Tibial nerve (tissue), 4 donors: Measurements from ENCODE around the gene CCDC3. TPM values are rescaled to one million over a fixed set of nuclear protein-coding genes. Genes with fewer than 3 reads are reported as not detected.

Experiments used
- DNase-seq, 2 donors: peaks; one replicate each; pipeline ENCODE4 v3.0.0-alpha.2; 2019; ENCODE audit warnings: low spot score in 2 of 2
- H3K27ac ChIP-seq, 4 donors: fragments of 200-600 bp; sonication (generic) in 3 of 4; one replicate each; pipeline ENCODE4 v1.5.1; 2017 to 2019; ENCODE audit warnings: mild to moderate bottlenecking in 1 of 4
- H3K27me3 ChIP-seq, 2 donors: fragments of 200-600 bp; sonication (generic) in 1 of 2; one replicate each; pipeline versions ENCODE4 v1.5.1 to v1.6.0; 2017 to 2019
- H3K36me3 ChIP-seq, 3 donors: fragments of 200-600 bp; sonication (generic); one replicate each; pipeline ENCODE4 v1.5.1; 2018 to 2019
- H3K4me1 ChIP-seq, 4 donors: fragments of 200-600 bp; sonication (generic) in 3 of 4; one replicate each; pipeline ENCODE4 v1.5.1; 2017 to 2019
- H3K4me3 ChIP-seq, 4 donors: fragments of 200-600 bp; sonication (generic) in 3 of 4; one replicate each; pipeline ENCODE4 v1.5.1; 2017 to 2019; ENCODE audit warnings: mild to moderate bottlenecking in 1 of 4, moderate library complexity in 1 of 4
- H3K9me3 ChIP-seq, 4 donors: fragments of 200-600 bp; sonication (generic) in 3 of 4; one replicate each; pipeline ENCODE4 v1.5.1; 2017 to 2019
- EP300 ChIP-seq, 2 donors: sonication (generic); formaldehyde crosslinking; IDR thresholded peaks; one replicate each; pipeline ENCODE4 v1.6.1; 2017; ENCODE audit warnings: antibody characterized with exemption in 2 of 2, mild to moderate bottlenecking in 1 of 2
- POLR2A ChIP-seq, 2 donors: fragments of 450-650 bp; IDR thresholded peaks; one replicate each; pipeline ENCODE4 v1.6.1; 2017; ENCODE audit warnings: antibody characterized with exemption in 2 of 2, mild to moderate bottlenecking in 2 of 2, moderate library complexity in 2 of 2
- WGBS, 2 donors: methylation state at CpG; one replicate each; pipeline ENCODE4 v1.1.5; 2018; 5-methylcytosine and 5-hydroxymethylcytosine counted together
- total RNA-seq, 4 donors: library from RNA; depleted of rRNA; stranded (reverse); fragments of >200 nt; gene quantifications; one replicate each; pipeline ENCODE4 v1.1.0, GENCODE V29; 2016
- TF ChIP-seq, protein P1 (sequence below), 5 experiments: fragments of 200-600 bp in 3 of 5; fragments of 450-650 bp in 2 of 5; sonication (generic) in 3 of 5; IDR thresholded peaks; one replicate each; pipeline ENCODE4 v1.5.1; 2016 to 2019; ENCODE audit warnings: antibody characterized with exemption in 5 of 5, mild to moderate bottlenecking in 3 of 5, moderate library complexity in 2 of 5

The CCDC3 gene
- total RNA-seq, 4 donors from 2014 or later: 73.2 to 188 (median 149) TPM

GRCh38 chr10:12890958-12891357 is 110.6 kb downstream of the CCDC3 start:
- H3K27me3 ChIP-seq: no peaks in the 10 kb centered on the region
- WGBS, 2 donors: 49 to 56% methylated on average over 3 of the region's 3 CpGs
- TF ChIP-seq POLR2A (IDR thresholded peaks at IDR 0.05): no peak
- no peak for TF ChIP-seq EP300 (IDR thresholded peaks at IDR 0.05)
- TF ChIP-seq, protein P1, sequence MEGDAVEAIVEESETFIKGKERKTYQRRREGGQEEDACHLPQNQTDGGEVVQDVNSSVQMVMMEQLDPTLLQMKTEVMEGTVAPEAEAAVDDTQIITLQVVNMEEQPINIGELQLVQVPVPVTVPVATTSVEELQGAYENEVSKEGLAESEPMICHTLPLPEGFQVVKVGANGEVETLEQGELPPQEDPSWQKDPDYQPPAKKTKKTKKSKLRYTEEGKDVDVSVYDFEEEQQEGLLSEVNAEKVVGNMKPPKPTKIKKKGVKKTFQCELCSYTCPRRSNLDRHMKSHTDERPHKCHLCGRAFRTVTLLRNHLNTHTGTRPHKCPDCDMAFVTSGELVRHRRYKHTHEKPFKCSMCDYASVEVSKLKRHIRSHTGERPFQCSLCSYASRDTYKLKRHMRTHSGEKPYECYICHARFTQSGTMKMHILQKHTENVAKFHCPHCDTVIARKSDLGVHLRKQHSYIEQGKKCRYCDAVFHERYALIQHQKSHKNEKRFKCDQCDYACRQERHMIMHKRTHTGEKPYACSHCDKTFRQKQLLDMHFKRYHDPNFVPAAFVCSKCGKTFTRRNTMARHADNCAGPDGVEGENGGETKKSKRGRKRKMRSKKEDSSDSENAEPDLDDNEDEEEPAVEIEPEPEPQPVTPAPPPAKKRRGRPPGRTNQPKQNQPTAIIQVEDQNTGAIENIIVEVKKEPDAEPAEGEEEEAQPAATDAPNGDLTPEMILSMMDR (IDR thresholded peaks at IDR 0.05): no peak
- DNase-seq: no peak
- peaks cover 0 to 34% (median 0%) of the 10 kb centered on the region in 4 donors for H3K9me3 ChIP-seq
- peaks cover 0 to 28% (median 2%) of the 10 kb centered on the region in 4 donors for H3K4me1 ChIP-seq
- no peak overlapping the region for H3K27ac ChIP-seq
- no peak overlapping the region for H3K4me3 ChIP-seq
- H3K36me3 ChIP-seq: no peaks in the 10 kb centered on the region

DNA sequence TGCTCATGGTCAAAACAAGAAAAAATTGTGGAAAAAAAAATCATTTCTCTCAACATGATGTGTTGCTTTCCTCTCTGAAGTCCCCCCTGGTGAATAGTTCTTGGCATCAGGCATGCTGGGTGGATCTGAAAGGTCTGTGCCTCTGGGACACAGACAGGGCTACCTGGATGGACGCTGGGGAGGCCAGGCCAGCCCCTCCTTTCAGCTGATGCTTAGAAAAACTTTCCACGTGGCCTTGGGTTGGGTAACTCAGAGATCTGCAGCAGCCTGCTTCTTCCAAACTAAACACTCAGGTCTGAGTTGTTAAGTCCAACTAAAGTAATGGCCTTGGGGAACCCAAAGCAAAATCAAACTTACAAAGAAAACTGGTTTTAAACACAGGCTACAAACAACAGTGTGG is 113.0 kb downstream of the CCDC3 start:
- WGBS, 2 donors: 48 to 52% methylated on average over 2 of the region's 2 CpGs
- Histone ChIP-seq H3K27me3 (no peaks in the 10 kb centered on the region), H3K4me3 (no peak overlapping the region), H3K4me1 (peaks cover 0 to 29% (median 2%) of the 10 kb centered on the region in 4 donors), H3K9me3 (peaks cover 0 to 23% (median 0%) of the 10 kb centered on the region in 4 donors), H3K27ac (peak overlapping the region in 2 of 4 donors; percentile 49 to 67), H3K36me3 (no peaks in the 10 kb centered on the region)
- peak in 1 of 2 donors; percentile 34 for DNase-seq
- TF ChIP-seq POLR2A (IDR thresholded peaks at IDR 0.05) (no peak), EP300 (IDR thresholded peaks at IDR 0.05) (peak; percentile 26 to 66)

GRCh38 chr10:12887780-12888179 is 113.7 kb downstream of the CCDC3 start:
- H3K9me3 ChIP-seq: peaks cover 0 to 16% (median 0%) of the 10 kb centered on the region in 4 donors
- H3K4me3 ChIP-seq: no peak overlapping the region
- H3K27me3 ChIP-seq: no peaks in the 10 kb centered on the region
- no peak for DNase-seq
- H3K36me3 ChIP-seq: no peaks in the 10 kb centered on the region
- peak overlapping the region in 2 of 4 donors; percentile 49 to 67 for H3K27ac ChIP-seq
- TF ChIP-seq EP300 (IDR thresholded peaks at IDR 0.05) (no peak), POLR2A (IDR thresholded peaks at IDR 0.05) (no peak)
- TF ChIP-seq, protein P1 (IDR thresholded peaks at IDR 0.05): no peak
- WGBS, 2 donors: 37 to 39% methylated on average over 3 of the region's 3 CpGs
- H3K4me1 ChIP-seq: peaks cover 0 to 29% (median 2%) of the 10 kb centered on the region in 4 donors

DNA sequence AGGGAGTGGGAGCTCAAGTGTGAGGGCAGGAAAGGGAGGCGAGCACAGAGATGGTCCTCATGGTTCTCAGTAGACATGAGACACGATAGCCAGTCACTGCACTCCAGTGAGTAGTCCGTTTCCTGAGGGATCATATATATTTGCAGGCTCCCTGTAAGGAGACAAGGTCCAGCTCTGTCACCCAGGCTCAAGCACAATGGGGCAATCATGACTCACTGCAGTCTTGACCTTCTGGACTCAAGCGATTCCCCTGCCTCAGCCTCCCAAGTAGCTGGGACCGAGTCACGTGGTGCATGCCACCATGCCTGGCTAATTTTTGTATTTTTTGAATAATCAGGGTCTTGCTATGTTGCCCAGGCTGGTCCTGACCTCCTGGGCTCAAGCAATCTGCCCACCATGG is 116.7 kb downstream of the CCDC3 start:
- no peak for DNase-seq
- 84 to 90% methylated on average over 6 of the region's 6 CpGs for WGBS, 2 donors
- no peak overlapping the region for H3K27ac ChIP-seq
- H3K9me3 ChIP-seq: peaks cover 0 to 2% (median 0%) of the 10 kb centered on the region in 4 donors
- H3K36me3 ChIP-seq: no peaks in the 10 kb centered on the region
- H3K27me3 ChIP-seq: no peaks in the 10 kb centered on the region
- no peak for TF ChIP-seq POLR2A (IDR thresholded peaks at IDR 0.05)
- TF ChIP-seq, protein P1 (IDR thresholded peaks at IDR 0.05): no peak
- no peak for TF ChIP-seq EP300 (IDR thresholded peaks at IDR 0.05)
- no peak overlapping the region for H3K4me3 ChIP-seq
- peaks cover 0 to 29% (median 2%) of the 10 kb centered on the region in 4 donors for H3K4me1 ChIP-seq

- Histone ChIP-seq H3K9me3 (peaks cover 0 to 11% (median 0%) of the 10 kb centered on the region in 4 donors), H3K4me1 (peaks cover 0 to 9% (median 2%) of the 10 kb centered on the region in 4 donors), H3K27ac (no peak overlapping the region), H3K4me3 (no peak overlapping the region), H3K36me3 (no peaks in the 10 kb centered on the region), H3K27me3 (no peaks in the 10 kb centered on the region)
- no peak for DNase-seq
- TF ChIP-seq, protein P1 (IDR thresholded peaks at IDR 0.05): no peak
- TF ChIP-seq EP300 (IDR thresholded peaks at IDR 0.05) (no peak), POLR2A (IDR thresholded peaks at IDR 0.05) (no peak)
These were observed 121.1 kb downstream of the CCDC3 start for GRCh38 chr10:12880423-12880822.
